PFSK-1 (cell line): Measurements from ENCODE around the gene ICA1.

ENCODE experiments used
- FOXP2 ChIP-seq: optimal IDR thresholded peaks from 2 replicates; pipeline ENCODE3; 2011; ENCODE audit warnings: borderline replicate concordance, control low read depth, inconsistent platforms; ENCODE audit not compliant: insufficient read depth; ENCODE audit errors: extremely low read length, extremely low read depth
- POLR2AphosphoS5 ChIP-seq: IDR thresholded peaks from 2 replicates; pipeline ENCODE4 v1.6.1; 2012; ENCODE audit warnings: low read depth, mild to moderate bottlenecking, control low read depth, low read length, moderate library complexity
- SIN3A ChIP-seq: IDR thresholded peaks from 2 replicates; pipeline ENCODE4 v1.6.1; 2012; ENCODE audit warnings: mild to moderate bottlenecking, low read length, moderate library complexity, borderline replicate concordance; ENCODE audit not compliant: insufficient read depth
- TAF1 ChIP-seq: IDR thresholded peaks from 2 replicates; pipeline ENCODE4 v1.6.1; 2012; ENCODE audit warnings: low read length, control low read depth, borderline replicate concordance; ENCODE audit not compliant: insufficient read depth
- TF ChIP-seq, protein P1 (sequence below), 2 experiments: IDR thresholded peaks; 2 replicates each; pipeline versions ENCODE4 v1.6.1 to v1.8.0; 2011 to 2012; ENCODE audit warnings: low read depth in 2 of 2, low read length in 2 of 2, control low read depth in 1 of 2, inconsistent platforms in 1 of 2, mild to moderate bottlenecking in 1 of 2, moderate library complexity in 1 of 2; ENCODE audit not compliant: insufficient read depth in 1 of 2

Gene ICA1

DNA sequence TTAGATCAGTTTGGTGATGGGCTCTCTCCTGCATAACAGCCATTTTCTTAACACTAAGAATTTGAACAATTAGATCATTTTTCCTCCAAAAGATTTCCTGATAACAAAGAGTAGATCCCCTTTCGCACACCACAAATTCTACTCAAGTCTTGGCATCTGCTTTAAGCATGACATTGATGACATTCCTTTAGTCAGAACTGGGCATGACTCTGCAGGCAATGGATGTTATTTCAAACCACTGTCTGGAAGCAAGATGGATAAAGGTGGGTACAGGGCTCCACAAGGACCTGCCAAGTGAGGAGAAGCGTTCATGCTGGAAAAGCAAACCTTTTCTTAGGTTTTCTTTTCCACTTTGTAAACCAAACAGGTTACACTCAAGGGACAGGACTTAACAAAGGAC is 169.8 kb downstream of the ICA1 start:
- TF ChIP-seq POLR2AphosphoS5: no peak

DNA sequence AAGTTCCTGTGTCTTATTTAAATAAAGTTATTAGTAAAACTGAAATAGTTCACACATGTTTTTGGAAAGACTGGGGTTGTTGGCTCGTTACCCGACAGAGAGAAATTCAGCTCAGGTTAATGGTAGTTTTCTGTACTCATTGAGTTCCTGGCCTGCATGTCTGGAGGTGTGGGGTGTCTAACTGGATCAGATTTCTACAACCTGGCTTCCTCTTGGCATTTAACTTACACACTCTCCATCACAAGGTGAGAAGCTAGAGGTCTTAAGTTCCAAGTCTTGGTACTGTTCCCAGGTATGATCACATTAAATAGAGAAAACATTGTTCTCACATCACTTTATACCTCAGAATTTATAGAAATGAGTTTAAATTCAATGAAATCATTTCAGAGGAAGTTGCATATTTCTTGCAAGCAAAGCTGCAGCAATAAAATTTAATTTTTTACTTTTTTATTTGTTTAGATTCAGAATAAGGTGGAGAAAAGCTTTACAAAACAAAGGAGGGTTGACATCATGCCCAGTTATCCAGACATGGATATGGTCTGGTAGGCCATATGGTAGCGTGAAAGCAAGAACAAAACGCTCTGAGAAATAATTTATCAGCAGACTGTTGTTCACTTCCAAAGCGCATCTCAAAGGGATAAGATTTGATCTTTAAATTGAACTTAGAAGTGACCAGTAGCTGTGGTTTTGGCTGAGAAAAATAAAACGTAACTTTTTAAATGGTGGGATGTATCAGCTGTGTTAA is 172.8 kb downstream of the ICA1 start:
- TF ChIP-seq, protein P1, sequence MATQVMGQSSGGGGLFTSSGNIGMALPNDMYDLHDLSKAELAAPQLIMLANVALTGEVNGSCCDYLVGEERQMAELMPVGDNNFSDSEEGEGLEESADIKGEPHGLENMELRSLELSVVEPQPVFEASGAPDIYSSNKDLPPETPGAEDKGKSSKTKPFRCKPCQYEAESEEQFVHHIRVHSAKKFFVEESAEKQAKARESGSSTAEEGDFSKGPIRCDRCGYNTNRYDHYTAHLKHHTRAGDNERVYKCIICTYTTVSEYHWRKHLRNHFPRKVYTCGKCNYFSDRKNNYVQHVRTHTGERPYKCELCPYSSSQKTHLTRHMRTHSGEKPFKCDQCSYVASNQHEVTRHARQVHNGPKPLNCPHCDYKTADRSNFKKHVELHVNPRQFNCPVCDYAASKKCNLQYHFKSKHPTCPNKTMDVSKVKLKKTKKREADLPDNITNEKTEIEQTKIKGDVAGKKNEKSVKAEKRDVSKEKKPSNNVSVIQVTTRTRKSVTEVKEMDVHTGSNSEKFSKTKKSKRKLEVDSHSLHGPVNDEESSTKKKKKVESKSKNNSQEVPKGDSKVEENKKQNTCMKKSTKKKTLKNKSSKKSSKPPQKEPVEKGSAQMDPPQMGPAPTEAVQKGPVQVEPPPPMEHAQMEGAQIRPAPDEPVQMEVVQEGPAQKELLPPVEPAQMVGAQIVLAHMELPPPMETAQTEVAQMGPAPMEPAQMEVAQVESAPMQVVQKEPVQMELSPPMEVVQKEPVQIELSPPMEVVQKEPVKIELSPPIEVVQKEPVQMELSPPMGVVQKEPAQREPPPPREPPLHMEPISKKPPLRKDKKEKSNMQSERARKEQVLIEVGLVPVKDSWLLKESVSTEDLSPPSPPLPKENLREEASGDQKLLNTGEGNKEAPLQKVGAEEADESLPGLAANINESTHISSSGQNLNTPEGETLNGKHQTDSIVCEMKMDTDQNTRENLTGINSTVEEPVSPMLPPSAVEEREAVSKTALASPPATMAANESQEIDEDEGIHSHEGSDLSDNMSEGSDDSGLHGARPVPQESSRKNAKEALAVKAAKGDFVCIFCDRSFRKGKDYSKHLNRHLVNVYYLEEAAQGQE (IDR thresholded peaks at IDR 0.05; ENCODE audit: insufficient read depth in 1 of 2, low read depth in 2 of 2, low read length in 2 of 2): no peak
- TF ChIP-seq POLR2AphosphoS5 (no peak), FOXP2 (no peak), TAF1 (no peak), SIN3A (no peak)

DNA sequence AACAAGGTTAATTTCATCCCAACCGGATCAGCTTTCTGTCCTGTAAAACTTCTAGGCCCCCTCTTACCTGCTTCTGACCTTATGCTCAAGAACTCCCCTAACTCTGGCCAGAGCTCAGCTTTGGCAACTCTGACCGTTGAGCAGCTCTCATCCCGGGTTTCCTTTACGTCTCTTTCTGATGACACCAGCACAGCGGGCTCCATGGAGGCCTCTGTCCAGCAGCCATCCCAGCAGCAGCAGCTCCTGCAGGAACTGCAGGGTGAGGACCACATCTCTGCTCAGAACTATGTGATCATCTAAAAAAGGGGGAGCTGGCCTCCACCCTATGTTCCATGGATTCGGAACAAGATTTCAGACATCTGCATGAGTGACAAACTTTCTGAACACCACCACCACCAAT is 175.7 kb downstream of the ICA1 start:
- no peak for TF ChIP-seq TAF1
- no peak for TF ChIP-seq FOXP2
- no peak for TF ChIP-seq POLR2AphosphoS5
- no peak for TF ChIP-seq SIN3A
- TF ChIP-seq, protein P1 (IDR thresholded peaks at IDR 0.05; ENCODE audit: insufficient read depth in 1 of 2, low read depth in 2 of 2, low read length in 2 of 2): no peak

DNA sequence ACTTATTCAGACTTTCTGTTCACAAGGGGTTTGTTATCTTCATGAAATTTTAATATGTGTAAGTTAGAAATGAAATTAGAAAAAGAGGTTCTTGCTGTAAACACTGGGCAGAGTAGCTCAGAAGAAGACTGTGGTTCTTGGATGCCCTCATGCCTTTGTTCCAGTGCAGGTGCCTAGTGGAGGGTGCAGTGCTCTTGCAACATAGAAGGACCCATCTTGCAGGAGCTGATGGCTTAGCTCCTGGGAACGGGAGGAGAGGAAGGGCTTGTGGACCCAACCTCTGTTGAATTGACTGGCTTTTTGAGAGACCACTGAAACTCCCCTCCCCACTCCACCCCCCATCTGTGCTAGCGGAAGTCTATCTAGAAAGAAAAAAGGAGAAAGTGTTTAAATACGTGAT is 176.5 kb downstream of the ICA1 start:
- TF ChIP-seq TAF1: no peak
- no peak for TF ChIP-seq SIN3A
- TF ChIP-seq, protein P1 (IDR thresholded peaks at IDR 0.05; ENCODE audit: insufficient read depth in 1 of 2, low read depth in 2 of 2, low read length in 2 of 2): no peak
- TF ChIP-seq FOXP2: no peak
- TF ChIP-seq POLR2AphosphoS5: no peak

DNA sequence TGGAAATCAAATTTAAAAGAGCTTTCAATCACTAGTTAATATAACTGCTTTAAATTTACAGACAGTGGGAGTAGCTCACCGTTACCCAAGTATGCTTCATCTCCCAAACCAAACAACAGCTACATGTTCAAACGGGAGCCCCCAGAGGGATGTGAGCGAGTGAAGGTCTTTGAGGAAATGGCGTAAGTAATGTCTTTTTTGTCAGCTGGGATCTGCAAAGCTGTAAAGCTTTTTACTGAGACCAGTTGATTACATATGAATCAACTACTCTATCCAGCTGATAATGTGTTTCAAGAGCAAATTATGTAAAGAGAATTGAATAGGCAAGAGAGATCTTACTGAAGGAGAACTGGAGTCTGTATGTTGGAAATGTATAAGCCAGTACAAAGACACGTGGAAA is 177.1 kb downstream of the ICA1 start:
- TF ChIP-seq TAF1: no peak
- TF ChIP-seq, protein P1 (IDR thresholded peaks at IDR 0.05; ENCODE audit: insufficient read depth in 1 of 2, low read depth in 2 of 2, low read length in 2 of 2): no peak
